HG02885 (cell line): Measurements from ENCODE around the gene RASA4.
"Not testable (repeated sequence)": the region's sequence is repeated elsewhere in the genome, so short reads cannot be mapped to it uniquely, and the experiment has no call there.

Source experiments
- ATAC-seq: cut with Tn5 transposase; IDR thresholded peaks from one replicate; pipeline ENCODE4 v1.9.1; 2021; ENCODE audit warnings: mild to moderate bottlenecking; ENCODE audit not compliant: unreplicated experiment, poor library complexity

RASA4 gene

GRCh38 chr7:102616507-102617125 lies at the start of gene RASA4:
TSS of gene RASA4 (minus strand) at chr7:102616756. CDS start at chr7:102616689, 67 bp downstream.
- ATAC-seq = peak; percentile 83

GRCh38 chr7:102664765-102665164 lies 48.2 kb upstream of the RASA4 start:
- not testable (repeated sequence) for ATAC-seq

- ATAC-seq = not testable (repeated sequence)
Observed at GRCh38 chr7:102649924-102650323, 33.4 kb upstream of the RASA4 start, which contains the start of gene SPDYE2B. TSS of gene SPDYE2B (plus strand) at chr7:102650319. CDS start at chr7:102652349, 2,030 bp downstream.

GRCh38 chr7:102647813-102648212 lies 31.3 kb upstream of the RASA4 start:
- not testable (repeated sequence) for ATAC-seq

- ATAC-seq = not testable (repeated sequence)
Observed at GRCh38 chr7:102643404-102643803, 26.8 kb upstream of the RASA4 start.

GRCh38 chr7:102642691-102643090 lies 26.1 kb upstream of the RASA4 start, which contains the start of gene UPK3BL1:
TSS of gene UPK3BL1 (minus strand) at chr7:102642791. CDS start at chr7:102642741, 50 bp downstream.
- not testable (repeated sequence) for ATAC-seq

GRCh38 chr7:102638848-102639247 lies 22.3 kb upstream of the RASA4 start:
- ATAC-seq = peak; percentile 16

GRCh38 chr7:102636956-102637355 lies 20.4 kb upstream of the RASA4 start:
- not testable (repeated sequence) for ATAC-seq

GRCh38 chr7:102635354-102635753 lies 18.8 kb upstream of the RASA4 start:
- not testable (repeated sequence) for ATAC-seq

GRCh38 chr7:102634299-102634698 lies 17.7 kb upstream of the RASA4 start:
- not testable (repeated sequence) for ATAC-seq

GRCh38 chr7:102630622-102631021 lies 14.1 kb upstream of the RASA4 start:
- not testable (repeated sequence) for ATAC-seq

GRCh38 chr7:102627271-102627904 lies 10.8 kb upstream of the RASA4 start:
- not testable (repeated sequence) for ATAC-seq

GRCh38 chr7:102618122-102618521 lies 1.6 kb upstream of the RASA4 start:
- ATAC-seq = not testable (repeated sequence)

GRCh38 chr7:102615930-102616329 lies 626 bp downstream of the RASA4 start:
- ATAC-seq = not testable (repeated sequence)

GRCh38 chr7:102614873-102615272 lies 1.7 kb downstream of the RASA4 start:
- not testable (repeated sequence) for ATAC-seq

- ATAC-seq = peak; percentile 6
Observed at GRCh38 chr7:102614346-102614697, 2.2 kb downstream of the RASA4 start.

- peak; percentile 68 for ATAC-seq
Observed at GRCh38 chr7:102613575-102614345, 2.8 kb downstream of the RASA4 start.

GRCh38 chr7:102611675-102612325 lies 4.8 kb downstream of the RASA4 start:
- not testable (repeated sequence) for ATAC-seq

- peak; percentile 43 for ATAC-seq
Observed at GRCh38 chr7:102611013-102611674, 5.4 kb downstream of the RASA4 start.

GRCh38 chr7:102610441-102610840 lies 6.1 kb downstream of the RASA4 start:
- not testable (repeated sequence) for ATAC-seq
